Stimulated activated CD8-positive, alpha-beta memory T cell treated with anti-CD3 and anti-CD28 coated beads, Interleukin-15, amount 100 ng/mL, for 4 hours (primary cell): Measurements from ENCODE around the gene FOXO1.

ENCODE experiments used
- DNase-seq, 2 donors: peaks; one replicate each; pipeline ENCODE4 v3.0.0-alpha.2; 2020; ENCODE audit warnings: low read depth in 2 of 2

The FOXO1 gene

GRCh38 chr13:40635315-40635995 lies 31.0 kb downstream of the FOXO1 start:
- no peak for DNase-seq

GRCh38 chr13:40632915-40633314 lies 33.5 kb downstream of the FOXO1 start:
- no peak for DNase-seq

- no peak for DNase-seq
Observed at GRCh38 chr13:40631605-40632004, 34.8 kb downstream of the FOXO1 start.

GRCh38 chr13:40629678-40630384 lies 36.6 kb downstream of the FOXO1 start:
- no peak for DNase-seq

- no peak for DNase-seq
Observed at GRCh38 chr13:40626977-40627376, 39.5 kb downstream of the FOXO1 start.

- no peak for DNase-seq
Observed at GRCh38 chr13:40626561-40626960, 39.9 kb downstream of the FOXO1 start.

- DNase-seq, result no peak
Observed at GRCh38 chr13:40624986-40625385, 41.5 kb downstream of the FOXO1 start.

GRCh38 chr13:40624383-40624782 lies 42.1 kb downstream of the FOXO1 start:
- DNase-seq, result no peak

GRCh38 chr13:40622761-40623160 lies 43.7 kb downstream of the FOXO1 start:
- DNase-seq, result no peak

GRCh38 chr13:40622246-40622645 lies 44.2 kb downstream of the FOXO1 start:
- DNase-seq, result no peak

- DNase-seq, result no peak
Observed at GRCh38 chr13:40619479-40619814, 47.0 kb downstream of the FOXO1 start.

GRCh38 chr13:40618581-40619478 lies 47.6 kb downstream of the FOXO1 start:
- DNase-seq, result no peak

GRCh38 chr13:40617801-40618356 lies 48.6 kb downstream of the FOXO1 start:
- DNase-seq, result no peak

- no peak for DNase-seq
Observed at GRCh38 chr13:40615619-40616018, 50.8 kb downstream of the FOXO1 start.

- DNase-seq, result no peak
Observed at GRCh38 chr13:40613914-40614313, 52.5 kb downstream of the FOXO1 start.

GRCh38 chr13:40613192-40613818 lies 53.1 kb downstream of the FOXO1 start:
- no peak for DNase-seq

- no peak for DNase-seq
Observed at GRCh38 chr13:40612041-40612440, 54.4 kb downstream of the FOXO1 start.

- no peak for DNase-seq
Observed at GRCh38 chr13:40611635-40612034, 54.8 kb downstream of the FOXO1 start.

- DNase-seq, result no peak
Observed at GRCh38 chr13:40611004-40611403, 55.4 kb downstream of the FOXO1 start.

GRCh38 chr13:40609972-40610726 lies 56.3 kb downstream of the FOXO1 start:
- no peak for DNase-seq

GRCh38 chr13:40608308-40608707 lies 58.1 kb downstream of the FOXO1 start:
- no peak for DNase-seq
